Activated CD8-positive, alpha-beta memory T cell treated with anti-CD3 and anti-CD28 coated beads, Interleukin-2, amount 10 ng/mL, durations not matched to agents 7 days and 5 days (primary cell): Measurements from ENCODE around the gene BBX. TPM values are rescaled to one million over a fixed set of nuclear protein-coding genes. Genes with fewer than 3 reads are reported as not detected.

ENCODE experiments used
- ATAC-seq: fragments of 150-1000 bp; cut with Tn5 transposase; one replicate; pipeline ENCODE4 v1.10.0; 2021; ENCODE audit warnings: moderate library complexity
- CTCF ChIA-PET: fragments of 350-600 bp; sonication (Branson Sonifier 250); formaldehyde crosslinking; loops from one replicate; lab custom pipeline; 2021; ENCODE audit warnings: antibody characterized with exemption; lab: Charles Lee
- DNase-seq: peaks from one replicate; pipeline ENCODE4 v3.0.0-alpha.2; 2020
- H3K27ac Mint-ChIP-seq: one replicate; pipeline ENCODE4 v1.8.0; 2021; ENCODE audit warnings: mild to moderate bottlenecking, mixed read lengths
- H3K27me3 Mint-ChIP-seq: one replicate; pipeline ENCODE4 v1.8.0; 2021; ENCODE audit warnings: mixed read lengths
- H3K36me3 Mint-ChIP-seq: one replicate; pipeline ENCODE4 v1.8.0; 2021; ENCODE audit warnings: mild to moderate bottlenecking, mixed read lengths
- H3K4me1 Mint-ChIP-seq: one replicate; pipeline ENCODE4 v1.8.0; 2021; ENCODE audit warnings: mixed read lengths
- H3K4me3 Mint-ChIP-seq: one replicate; pipeline ENCODE4 v1.8.0; 2021; ENCODE audit warnings: mild to moderate bottlenecking, moderate library complexity, mixed read lengths
- H3K9me3 Mint-ChIP-seq: one replicate; pipeline ENCODE4 v1.8.0; 2022; ENCODE audit warnings: low read depth, mixed read lengths
- total RNA-seq, 2 experiments: library from RNA; stranded (reverse); gene quantifications; one replicate each; pipeline ENCODE4 v1.2.3, GENCODE V29; 2021

Gene BBX
- total RNA-seq = 10 to 100 TPM; 37.0 to 39.4 TPM

DNA sequence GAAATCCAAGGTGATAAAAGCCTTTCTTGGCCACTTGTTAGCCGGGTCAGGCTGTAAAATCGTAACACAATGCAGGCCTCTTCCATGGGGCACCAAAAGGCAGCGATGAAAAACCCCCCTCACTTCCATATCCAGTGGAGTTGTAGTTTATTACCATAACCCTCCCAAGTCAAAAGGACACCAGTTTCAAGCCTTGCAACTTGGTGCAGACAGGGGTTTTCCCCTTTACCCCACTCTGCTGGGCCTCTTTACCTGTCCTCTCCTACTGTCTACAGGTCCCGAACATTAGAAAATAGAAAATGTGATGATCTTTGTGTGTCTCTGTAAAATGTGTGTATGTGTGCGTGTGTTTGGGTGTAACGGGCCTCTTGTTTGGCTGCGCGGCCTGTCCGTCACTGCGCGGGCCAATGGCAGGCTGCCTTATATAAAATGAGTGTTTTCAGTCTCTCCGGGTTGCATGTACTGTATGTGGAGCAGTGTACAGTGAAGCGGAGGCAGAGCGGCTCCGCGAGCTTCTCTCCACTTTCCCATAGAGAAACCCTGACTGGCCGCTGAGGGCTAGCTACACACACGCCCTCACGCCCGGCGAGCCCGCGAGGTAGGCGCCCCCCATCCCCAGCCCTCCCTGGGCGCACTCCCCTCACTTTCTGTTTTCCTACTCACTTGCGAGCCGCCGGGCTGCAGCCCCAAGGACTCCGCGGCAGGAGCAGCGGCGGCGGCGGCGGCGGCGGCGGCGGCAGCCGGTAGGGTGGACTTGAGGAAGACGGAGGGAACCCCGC, at the start of gene BBX:
Gene BBX, plus strand, starts transcription at position 453 of the 779 bp plus-strand sequence. CDS start 187,499 bp downstream, outside the sequence.
- peak; percentile 91 for ATAC-seq
- Mint-ChIP-seq H3K27ac (peak within 1 kb of the TSS; percentile 96), H3K27me3 (peaks cover under 1% of the 10 kb centered on the region), H3K36me3 (peaks cover 9% of the 10 kb centered on the region), H3K4me3 (peak within 1 kb of the TSS; percentile 90), H3K9me3 (no peaks in the 10 kb centered on the region), H3K4me1 (peaks cover 28% of the 10 kb centered on the region)
- CTCF ChIA-PET = interaction anchor here (1.0 to 1.6 kb wide), 2 partner anchors 101 to 251 kb away, joined by 3 to 4 read pairs; no protein-coding TSS in a partner anchor
- peak; percentile 93 for DNase-seq

DNA sequence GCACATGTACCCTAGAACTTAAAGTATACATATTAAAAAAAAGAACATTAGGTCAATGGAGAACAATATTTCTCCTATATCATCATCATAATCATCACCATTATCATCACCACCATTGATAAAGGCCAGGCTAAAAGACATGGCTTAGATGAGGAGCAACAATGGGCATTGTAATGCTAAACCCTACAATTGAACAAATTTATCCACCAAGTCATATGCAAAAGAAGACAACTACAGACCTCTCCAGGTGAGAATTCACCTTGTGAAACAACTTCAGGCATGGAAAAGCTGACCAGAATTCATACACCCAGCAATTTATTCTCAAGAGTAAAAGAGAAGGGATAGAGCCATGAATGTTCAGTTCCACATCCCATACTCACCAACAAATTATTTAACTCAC, 46.3 kb upstream of the BBX start:
- H3K9me3 Mint-ChIP-seq = no peaks in the 10 kb centered on the region
- H3K27me3 Mint-ChIP-seq = peaks cover 32% of the 10 kb centered on the region
- DNase-seq (no peak), ATAC-seq (no peak)
- CTCF ChIA-PET = no interaction called here
- H3K4me3 Mint-ChIP-seq = no peak overlapping the region
- H3K27ac Mint-ChIP-seq = no peak overlapping the region
- peaks cover 1% of the 10 kb centered on the region for H3K36me3 Mint-ChIP-seq
- H3K4me1 Mint-ChIP-seq = no peaks in the 10 kb centered on the region

DNA sequence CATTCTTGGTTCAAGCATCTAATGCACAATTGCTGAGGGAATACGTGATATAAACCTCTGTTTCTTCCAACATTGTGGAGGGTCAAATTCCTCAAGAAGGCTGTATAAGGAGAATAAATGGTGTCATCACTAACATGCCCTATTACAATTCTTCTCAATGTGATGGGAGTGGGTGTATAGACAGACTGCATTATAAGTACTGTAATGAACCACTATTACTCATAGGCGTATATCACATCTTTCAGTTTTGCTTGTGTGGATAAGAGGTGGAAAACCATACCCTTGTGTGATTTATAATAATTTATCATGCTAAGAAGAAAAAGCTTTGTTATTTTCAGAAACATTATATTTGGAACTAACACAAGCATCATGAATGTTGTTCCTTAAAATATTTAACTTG, 35.3 kb upstream of the BBX start:
- Mint-ChIP-seq H3K27me3 (peaks cover 6% of the 10 kb centered on the region), H3K4me3 (no peak overlapping the region), H3K27ac (no peak overlapping the region), H3K9me3 (no peaks in the 10 kb centered on the region), H3K4me1 (no peaks in the 10 kb centered on the region), H3K36me3 (no peaks in the 10 kb centered on the region)
- DNase-seq (no peak), ATAC-seq (no peak)
- CTCF ChIA-PET = no interaction called here

DNA sequence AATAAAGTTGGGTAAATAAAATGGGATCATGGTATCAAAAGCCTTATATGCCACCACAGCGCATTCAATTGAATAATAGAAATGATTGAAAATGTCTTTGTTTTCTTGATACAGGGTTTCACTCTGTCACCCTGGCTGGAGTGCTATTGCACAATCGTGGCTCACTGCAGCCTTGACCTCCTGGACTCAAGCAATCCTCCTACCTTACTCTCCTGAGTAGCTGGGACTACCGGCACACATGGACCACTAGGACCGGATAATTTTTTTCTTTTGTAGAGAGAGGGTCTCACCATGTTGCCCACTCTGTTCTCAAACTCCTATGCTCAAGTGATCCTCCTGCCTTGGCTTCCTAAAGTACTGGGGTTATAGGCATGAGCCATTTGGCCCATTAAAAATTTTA, 33.8 kb upstream of the BBX start:
- Mint-ChIP-seq H3K27me3 (peaks cover 10% of the 10 kb centered on the region), H3K36me3 (no peaks in the 10 kb centered on the region), H3K27ac (no peak overlapping the region), H3K9me3 (no peaks in the 10 kb centered on the region), H3K4me1 (no peaks in the 10 kb centered on the region), H3K4me3 (no peak overlapping the region)
- DNase-seq = no peak
- no peak for ATAC-seq
- CTCF ChIA-PET = no interaction called here

DNA sequence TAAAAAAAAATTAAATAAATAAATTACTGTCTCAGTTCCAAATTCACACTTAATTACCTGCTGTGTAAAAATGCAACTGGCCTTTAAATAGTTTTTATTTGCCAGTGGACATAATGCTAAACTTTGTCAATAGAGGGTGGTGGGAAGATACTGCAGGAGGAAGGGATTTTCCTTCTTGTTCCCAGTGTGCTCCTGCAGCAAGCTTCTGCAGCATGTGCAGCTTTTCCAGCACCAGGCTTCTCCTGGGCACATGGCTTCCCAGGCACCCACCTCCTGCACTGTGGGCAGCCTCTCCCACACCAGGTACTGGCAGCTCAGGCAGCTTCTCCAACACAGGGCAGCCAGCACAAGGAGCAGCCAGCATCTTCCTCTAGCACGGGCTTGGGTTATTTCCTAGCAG, 29.6 kb upstream of the BBX start:
- DNase-seq = no peak
- Mint-ChIP-seq H3K4me1 (peaks cover 4% of the 10 kb centered on the region), H3K27me3 (peaks cover 13% of the 10 kb centered on the region), H3K27ac (no peak overlapping the region), H3K9me3 (no peaks in the 10 kb centered on the region), H3K36me3 (no peaks in the 10 kb centered on the region), H3K4me3 (no peak overlapping the region)
- CTCF ChIA-PET = no interaction called here
- no peak for ATAC-seq

DNA sequence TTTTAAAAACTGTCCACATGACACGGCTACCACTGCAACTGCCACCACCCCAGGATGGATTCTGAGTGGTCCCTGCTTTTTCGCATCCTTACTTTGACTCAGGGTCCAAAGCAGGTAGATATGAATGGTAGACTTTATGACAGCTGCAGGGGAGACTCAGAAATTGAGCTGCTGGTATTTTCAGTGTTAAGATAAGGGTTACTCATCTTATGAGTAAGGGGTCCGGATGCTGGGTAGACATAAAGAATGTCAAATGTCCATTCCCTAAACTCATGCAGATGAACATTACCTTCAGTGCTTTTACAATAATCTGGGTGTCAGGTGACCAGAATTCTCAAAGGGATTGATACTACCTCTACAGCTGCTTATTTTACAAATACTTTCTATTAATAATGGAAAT, 25.9 kb upstream of the BBX start:
- H3K27ac Mint-ChIP-seq = no peak overlapping the region
- H3K36me3 Mint-ChIP-seq = no peaks in the 10 kb centered on the region
- H3K27me3 Mint-ChIP-seq = peaks cover 13% of the 10 kb centered on the region
- DNase-seq = no peak
- CTCF ChIA-PET = no interaction called here
- H3K9me3 Mint-ChIP-seq = no peaks in the 10 kb centered on the region
- no peak for ATAC-seq
- peaks cover 4% of the 10 kb centered on the region for H3K4me1 Mint-ChIP-seq
- no peak overlapping the region for H3K4me3 Mint-ChIP-seq

DNA sequence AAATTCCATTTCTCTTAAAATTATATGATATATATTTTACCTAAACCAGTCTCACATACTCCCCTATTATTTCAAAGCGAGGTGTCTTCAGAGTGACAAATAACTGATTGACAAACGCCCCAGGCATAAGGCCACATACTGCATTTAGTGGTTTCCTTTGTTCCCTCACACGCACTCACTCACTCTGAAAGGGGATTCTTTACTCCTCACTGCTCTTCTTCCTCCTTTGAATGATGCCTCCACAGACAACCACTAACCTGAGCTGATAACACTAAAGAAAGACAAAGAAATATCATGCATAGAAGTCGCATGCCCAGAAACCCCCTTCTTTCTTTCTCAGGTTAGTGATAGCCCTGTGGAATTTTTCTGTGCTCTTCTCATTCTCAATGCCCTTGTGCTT, 24.1 kb upstream of the BBX start:
- Mint-ChIP-seq H3K36me3 (no peaks in the 10 kb centered on the region), H3K9me3 (no peaks in the 10 kb centered on the region), H3K4me3 (no peak overlapping the region), H3K4me1 (peaks cover 4% of the 10 kb centered on the region), H3K27ac (no peak overlapping the region), H3K27me3 (peaks cover 5% of the 10 kb centered on the region)
- ATAC-seq (no peak), DNase-seq (no peak)
- CTCF ChIA-PET = no interaction called here

DNA sequence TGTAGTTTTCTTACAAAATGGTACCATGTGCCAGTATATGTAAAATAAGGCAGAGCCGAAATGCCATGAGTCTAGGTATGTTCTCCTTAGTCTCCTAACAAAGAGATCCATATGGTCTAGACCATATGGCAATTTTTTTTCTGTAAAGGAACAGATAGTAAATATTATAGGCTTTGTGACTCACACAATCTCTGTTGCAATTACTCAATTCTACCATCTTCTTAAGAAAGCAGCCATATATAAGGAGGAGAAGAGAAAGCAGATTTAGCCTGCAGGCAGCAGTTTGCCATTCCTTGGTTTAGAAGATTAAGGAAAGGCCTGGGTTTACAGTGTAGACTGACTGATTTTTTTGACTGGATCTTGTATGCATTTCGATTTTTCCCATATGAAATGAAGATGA, 16.3 kb upstream of the BBX start:
- no peaks in the 10 kb centered on the region for H3K9me3 Mint-ChIP-seq
- CTCF ChIA-PET = no interaction called here
- peaks cover 8% of the 10 kb centered on the region for H3K27me3 Mint-ChIP-seq
- H3K4me1 Mint-ChIP-seq = no peaks in the 10 kb centered on the region
- DNase-seq (no peak), ATAC-seq (no peak)
- no peak overlapping the region for H3K27ac Mint-ChIP-seq
- H3K36me3 Mint-ChIP-seq = no peaks in the 10 kb centered on the region
- H3K4me3 Mint-ChIP-seq = no peak overlapping the region

DNA sequence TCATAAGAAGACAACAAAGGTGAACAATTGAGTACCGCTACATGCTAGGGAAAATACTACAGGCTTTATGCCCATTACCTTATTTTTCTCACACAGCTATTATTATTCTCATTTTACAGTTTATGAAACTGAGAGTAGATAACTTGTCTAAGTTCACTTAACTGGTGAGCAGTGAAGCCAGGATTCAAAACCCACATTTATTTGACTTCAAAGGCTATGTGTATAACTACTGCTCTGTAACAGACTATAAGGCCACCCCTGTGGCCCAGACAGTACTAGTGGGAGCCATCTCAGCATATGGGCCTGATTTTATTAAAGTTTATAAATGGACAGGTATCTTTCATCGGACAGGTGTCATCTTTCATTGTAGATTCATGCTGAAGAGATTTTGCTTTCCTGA, 14.4 kb upstream of the BBX start:
- Mint-ChIP-seq H3K27me3 (peaks cover 15% of the 10 kb centered on the region), H3K36me3 (no peaks in the 10 kb centered on the region), H3K4me3 (no peak overlapping the region), H3K4me1 (no peaks in the 10 kb centered on the region), H3K9me3 (no peaks in the 10 kb centered on the region), H3K27ac (no peak overlapping the region)
- ATAC-seq = no peak
- DNase-seq = no peak
- CTCF ChIA-PET = no interaction called here

DNA sequence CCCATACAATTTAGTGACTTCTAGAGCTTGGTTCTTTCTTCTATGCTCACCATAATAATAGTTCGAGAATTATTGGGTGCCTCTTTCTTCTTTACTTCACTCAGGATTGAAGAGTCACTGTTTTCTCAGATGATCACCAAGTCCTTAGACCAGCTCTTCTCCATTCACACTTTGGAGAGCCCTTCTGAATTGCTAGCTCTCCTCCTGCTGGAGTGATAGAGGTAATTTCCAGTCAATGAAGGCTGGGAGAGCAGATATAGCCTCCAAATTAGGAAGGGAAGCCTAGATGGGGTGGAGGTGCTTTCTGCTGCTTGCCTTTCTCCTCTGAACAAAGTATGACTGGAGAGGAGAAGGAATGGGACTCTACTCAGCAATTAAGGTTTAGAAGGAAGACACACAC, 10.7 kb upstream of the BBX start:
- no peaks in the 10 kb centered on the region for H3K36me3 Mint-ChIP-seq
- no peak overlapping the region for H3K27ac Mint-ChIP-seq
- ATAC-seq = no peak
- no peak overlapping the region for H3K4me3 Mint-ChIP-seq
- H3K9me3 Mint-ChIP-seq = no peaks in the 10 kb centered on the region
- peaks cover 26% of the 10 kb centered on the region for H3K27me3 Mint-ChIP-seq
- DNase-seq = no peak
- H3K4me1 Mint-ChIP-seq = no peaks in the 10 kb centered on the region
- CTCF ChIA-PET = no interaction called here

DNA sequence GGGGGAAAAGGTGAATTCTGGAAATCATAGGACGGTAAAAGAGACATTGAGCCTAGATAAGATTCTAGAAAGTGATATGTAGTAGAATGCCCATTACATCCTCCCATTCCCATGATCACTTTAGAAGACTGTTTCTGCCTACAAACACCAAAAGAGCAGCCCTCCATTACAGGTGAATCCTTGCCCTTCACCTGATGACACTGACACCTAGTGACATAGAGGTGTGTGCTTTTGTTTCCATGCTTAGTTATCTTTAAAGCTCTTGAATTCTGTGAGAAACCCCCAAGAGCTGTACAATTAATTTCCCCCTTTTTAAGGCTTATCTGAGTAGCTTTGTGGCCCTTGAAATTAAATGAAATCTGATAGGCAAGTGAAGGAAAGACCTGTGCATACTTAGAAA, 8.3 kb upstream of the BBX start:
- H3K36me3 Mint-ChIP-seq = no peaks in the 10 kb centered on the region
- H3K9me3 Mint-ChIP-seq = no peaks in the 10 kb centered on the region
- CTCF ChIA-PET = interaction anchor here (1.2 kb wide), 1 partner anchor 10 kb away, joined by 3 read pairs; no protein-coding TSS in a partner anchor
- DNase-seq (no peak), ATAC-seq (no peak)
- peaks cover 28% of the 10 kb centered on the region for H3K27me3 Mint-ChIP-seq
- H3K4me1 Mint-ChIP-seq = no peaks in the 10 kb centered on the region
- no peak overlapping the region for H3K4me3 Mint-ChIP-seq
- no peak overlapping the region for H3K27ac Mint-ChIP-seq

DNA sequence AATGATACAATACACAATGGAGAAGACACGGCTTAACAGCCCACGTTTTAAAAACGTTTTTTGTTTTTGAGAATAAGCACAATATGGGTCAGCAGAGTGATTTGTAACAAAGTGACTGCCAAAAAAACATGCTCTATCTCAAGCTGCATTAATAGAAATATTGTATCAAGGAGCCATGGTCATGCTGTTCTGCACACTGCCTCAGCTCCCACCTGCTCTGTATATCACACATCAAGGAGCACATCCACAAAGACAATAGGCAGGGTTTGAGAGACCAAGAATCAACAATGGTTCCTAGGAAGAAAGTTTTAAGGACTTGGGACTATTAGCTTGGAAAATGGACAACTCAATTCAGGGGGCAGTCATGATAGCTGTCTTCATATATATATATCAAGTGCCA, 6.3 kb upstream of the BBX start:
- no peaks in the 10 kb centered on the region for H3K36me3 Mint-ChIP-seq
- H3K27ac Mint-ChIP-seq = no peak overlapping the region
- no peak overlapping the region for H3K4me3 Mint-ChIP-seq
- ATAC-seq = no peak
- DNase-seq = no peak
- peaks cover 26% of the 10 kb centered on the region for H3K27me3 Mint-ChIP-seq
- H3K9me3 Mint-ChIP-seq = no peaks in the 10 kb centered on the region
- CTCF ChIA-PET = no interaction called here
- H3K4me1 Mint-ChIP-seq = peaks cover 1% of the 10 kb centered on the region

DNA sequence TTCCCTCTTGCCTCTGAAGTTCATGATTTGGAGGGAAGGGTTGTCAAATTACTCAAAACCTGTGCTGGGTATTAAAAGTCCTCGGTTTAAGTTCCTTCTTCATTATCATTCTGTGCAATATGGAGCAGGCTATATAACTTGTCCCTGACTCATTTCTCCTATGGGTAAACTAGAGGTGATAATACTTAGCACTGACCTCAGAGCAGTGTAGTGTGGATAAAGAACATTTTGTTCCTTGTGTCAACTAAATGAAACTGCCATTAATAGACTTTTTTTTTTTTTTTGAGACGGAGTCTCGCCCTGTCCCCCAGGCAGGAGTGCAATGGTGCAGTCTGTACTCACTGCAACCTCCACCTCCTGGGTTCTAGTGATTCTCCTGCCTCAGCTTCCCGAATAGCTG, 2.2 kb upstream of the BBX start:
- H3K4me3 Mint-ChIP-seq = no peak overlapping the region
- H3K4me1 Mint-ChIP-seq = peaks cover 14% of the 10 kb centered on the region
- H3K27ac Mint-ChIP-seq = no peak overlapping the region
- no peaks in the 10 kb centered on the region for H3K9me3 Mint-ChIP-seq
- CTCF ChIA-PET = no interaction called here
- DNase-seq (no peak), ATAC-seq (no peak)
- peaks cover 16% of the 10 kb centered on the region for H3K27me3 Mint-ChIP-seq
- no peaks in the 10 kb centered on the region for H3K36me3 Mint-ChIP-seq

DNA sequence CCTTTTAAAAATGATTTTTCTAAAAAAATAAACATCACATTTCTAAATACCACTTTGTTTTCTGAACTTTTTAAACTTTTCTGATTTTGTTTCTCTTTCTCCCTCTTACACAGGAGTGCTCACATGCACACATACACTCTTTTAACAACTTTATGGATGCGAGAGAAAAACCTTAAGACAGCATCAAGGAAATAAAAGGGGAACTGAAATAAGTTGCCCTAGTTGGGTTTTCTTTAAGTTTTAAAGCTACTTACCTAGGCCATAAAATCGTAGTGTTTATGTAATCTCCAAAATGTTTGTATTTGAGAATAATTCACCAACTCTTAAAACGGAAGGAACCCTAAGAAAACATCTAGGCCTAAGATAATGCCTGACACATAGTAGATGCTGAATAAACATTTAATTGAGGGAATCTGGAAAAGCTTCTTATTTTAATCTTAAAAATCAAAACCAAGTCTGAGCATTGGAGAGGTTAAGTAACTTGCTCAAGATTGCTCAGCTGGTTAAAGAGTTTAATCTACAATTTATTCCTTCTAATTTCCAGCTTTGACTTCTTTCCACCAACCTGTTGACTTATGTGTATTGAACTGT, 1.2 kb upstream of the BBX start:
- Mint-ChIP-seq H3K4me3 (no peak overlapping the region), H3K27me3 (peaks cover 9% of the 10 kb centered on the region), H3K9me3 (no peaks in the 10 kb centered on the region), H3K36me3 (peaks cover 1% of the 10 kb centered on the region), H3K27ac (no peak overlapping the region), H3K4me1 (peaks cover 22% of the 10 kb centered on the region)
- no peak for DNase-seq
- CTCF ChIA-PET = interaction anchor here (0.9 to 1.6 kb wide), 2 partner anchors 12 to 100 kb away, joined by 3 read pairs; no protein-coding TSS in a partner anchor
- no peak for ATAC-seq
